Measurements from ENCODE around the gene BORCS6. TPM values are rescaled to one million over a fixed set of nuclear protein-coding genes. Genes with fewer than 3 reads are reported as not detected.

Gene BORCS6
- total and polyA plus RNA-seq, 2 of the 13 experiments (the other 11 are each of a cell fraction or from before 2014, with no cell fraction given), result 2.0 to 5.1 TPM

GRCh38 chr17:8158267-8159031, 31.5 kb downstream of the BORCS6 start (continued):
- TF ChIP-seq ZNF788 (CRISPR knock-in tag; IDR thresholded peaks at IDR 0.05; ENCODE audit: borderline replicate concordance) (0 out of 2 replicates have a peak, but pooled peaks have one; percentile 17), RXRA (CRISPR knock-in tag; IDR thresholded peaks at IDR 0.05) (peak; percentile 22; the same call in 1 of the 2 replicates), ATF2 (CRISPR knock-in tag; IDR thresholded peaks at IDR 0.05) (peak; percentile 22; the same call in 1 of the 2 replicates), RAD21 (CRISPR knock-in tag; IDR thresholded peaks at IDR 0.05) (peak; percentile 75), ZBTB8A (CRISPR knock-in tag; IDR thresholded peaks at IDR 0.05; ENCODE audit: borderline replicate concordance, low read depth) (no peak), ZNF383 (CRISPR knock-in tag; IDR thresholded peaks at IDR 0.05; ENCODE audit: borderline replicate concordance) (no peak), ELF1 (CRISPR knock-in tag; IDR thresholded peaks at IDR 0.05) (no peak), FOXJ3 (CRISPR knock-in tag; IDR thresholded peaks at IDR 0.05; ENCODE audit: borderline replicate concordance) (no peak), ZNF574 (CRISPR knock-in tag; IDR thresholded peaks at IDR 0.05) (0 out of 2 replicates have a peak, but pooled peaks have one; percentile 32), EP300 (IDR thresholded peaks at IDR 0.05; ENCODE audit: low read depth in 2 of 2, low read length in 2 of 2) (no peak), EP300 (CRISPR knock-in tag; IDR thresholded peaks at IDR 0.05; ENCODE audit: borderline replicate concordance) (0 out of 2 replicates have a peak, but pooled peaks have one; percentile 22), RXRB (CRISPR knock-in tag; IDR thresholded peaks at IDR 0.05; ENCODE audit: borderline replicate concordance) (peak; percentile 56), RARA (CRISPR knock-in tag; IDR thresholded peaks at IDR 0.05) (peak; percentile 55; the same call in 1 of the 2 replicates), KAT8 (CRISPR knock-in tag; IDR thresholded peaks at IDR 0.05) (0 out of 2 replicates have a peak, but pooled peaks have one; percentile 32), ZNF777 (CRISPR knock-in tag; IDR thresholded peaks at IDR 0.05) (no peak), MZF1 (CRISPR knock-in tag; IDR thresholded peaks at IDR 0.05; ENCODE audit: borderline replicate concordance) (no peak), ZNF841 (CRISPR knock-in tag; IDR thresholded peaks at IDR 0.05; ENCODE audit: borderline replicate concordance) (no peak), NFE2L2 (IDR thresholded peaks at IDR 0.05; ENCODE audit: low read length) (no peak), CCDC6 (CRISPR knock-in tag; IDR thresholded peaks at IDR 0.05) (no peak), CEBPG (CRISPR knock-in tag; IDR thresholded peaks at IDR 0.05) (no peak), ZNF142 (CRISPR knock-in tag; IDR thresholded peaks at IDR 0.05) (no peak)

All from HepG2 (cell line).